HG02973 (cell line): ENCODE results near the gene GGT5.
"Not testable (repeated sequence)": the region's sequence is repeated elsewhere in the genome, so short reads cannot be mapped to it uniquely, and the experiment has no call there.

ENCODE experiments used
- ATAC-seq: cut with Tn5 transposase; IDR thresholded peaks from one replicate; pipeline ENCODE4 v1.9.1; 2021; ENCODE audit warnings: moderate library complexity; ENCODE audit not compliant: unreplicated experiment

Gene GGT5

GRCh38 chr22:24185001-24185500, 59.8 kb downstream of the GGT5 start:
- ATAC-seq: no peak

GRCh38 chr22:24184057-24184798, 60.7 kb downstream of the GGT5 start:
- no peak for ATAC-seq

GRCh38 chr22:24183321-24184031, 61.4 kb downstream of the GGT5 start:
- ATAC-seq: no peak

- not testable (repeated sequence) for ATAC-seq
These were observed 62.0 kb downstream of the GGT5 start for GRCh38 chr22:24182900-24183246.

- ATAC-seq: no peak
These were observed 62.6 kb downstream of the GGT5 start for GRCh38 chr22:24181996-24182899.

GRCh38 chr22:24181088-24181995, 63.5 kb downstream of the GGT5 start, which contains the start of gene SUSD2:
SUSD2 (plus strand) TSS chr22:24181487; CDS start chr22:24181520, 33 bp downstream.
- ATAC-seq: no peak

GRCh38 chr22:24180316-24181087, 64.4 kb downstream of the GGT5 start:
- ATAC-seq: no peak

GRCh38 chr22:24179478-24180210, 65.2 kb downstream of the GGT5 start:
- no peak for ATAC-seq

- ATAC-seq: no peak
These were observed 66.1 kb downstream of the GGT5 start for GRCh38 chr22:24178502-24179440.

- no peak for ATAC-seq
These were observed 66.9 kb downstream of the GGT5 start for GRCh38 chr22:24178021-24178431.

GRCh38 chr22:24177456-24177855, 67.4 kb downstream of the GGT5 start:
- no peak for ATAC-seq

GRCh38 chr22:24177045-24177444, 67.8 kb downstream of the GGT5 start:
- no peak for ATAC-seq

GRCh38 chr22:24176630-24177029, 68.3 kb downstream of the GGT5 start:
- ATAC-seq: no peak

- no peak for ATAC-seq
These were observed 68.8 kb downstream of the GGT5 start for GRCh38 chr22:24176040-24176439.

GRCh38 chr22:24175160-24175808, 69.6 kb downstream of the GGT5 start:
- ATAC-seq: no peak

- ATAC-seq: no peak
These were observed 73.1 kb downstream of the GGT5 start for GRCh38 chr22:24171822-24172221.

GRCh38 chr22:24170632-24171031, 74.2 kb downstream of the GGT5 start:
- ATAC-seq: no peak
